IPS-11a (cell line): Measurements from ENCODE around the gene UGT2B10.
"Not testable (repeated sequence)": the region's sequence is repeated elsewhere in the genome, so short reads cannot be mapped to it uniquely, and the experiment has no call there.

Experiments
- H3K4me3 ChIP-seq: one replicate; pipeline ENCODE4 v1.5.1; 2013; ENCODE audit warnings: low read depth, low read length, control low read depth

Gene UGT2B10

DNA sequence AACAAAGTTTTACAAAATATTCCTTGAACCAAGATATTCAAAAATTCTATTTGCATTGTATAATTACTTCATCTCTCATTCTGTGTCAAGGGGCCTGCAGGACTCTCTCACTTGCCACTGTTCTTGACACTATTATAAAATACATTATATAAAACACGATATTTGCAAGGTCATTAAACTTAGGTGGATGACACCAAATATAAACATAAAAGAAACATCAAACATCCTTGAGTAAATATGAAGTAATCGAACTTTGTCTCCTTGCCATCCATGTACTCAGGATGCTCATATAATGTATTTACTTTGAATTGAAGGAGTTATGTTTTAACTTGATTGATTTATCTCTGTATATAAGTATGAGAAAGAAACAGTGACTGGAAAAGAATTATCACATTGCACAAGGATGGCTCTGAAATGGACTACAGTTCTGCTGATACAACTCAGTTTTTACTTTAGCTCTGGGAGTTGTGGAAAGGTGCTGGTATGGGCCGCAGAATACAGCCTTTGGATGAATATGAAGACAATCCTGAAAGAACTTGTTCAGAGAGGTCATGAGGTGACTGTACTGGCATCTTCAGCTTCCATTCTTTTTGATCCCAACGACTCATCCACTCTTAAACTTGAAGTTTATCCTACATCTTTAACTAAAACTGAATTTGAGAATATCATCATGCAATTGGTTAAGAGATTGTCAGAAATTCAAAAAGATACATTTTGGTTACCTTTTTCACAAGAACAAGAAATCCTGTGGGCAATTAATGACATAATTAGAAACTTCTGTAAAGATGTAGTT is at the start of gene UGT2B10:
UGT2B10 (plus strand) TSS at position 378 of the 793 bp plus-strand sequence; CDS start at position 404, 26 bp downstream.
- not testable (repeated sequence) for H3K4me3 ChIP-seq

GRCh38 chr4:68771836-68772235 is 44.0 kb upstream of the UGT2B10 start:
- H3K4me3 ChIP-seq: not testable (repeated sequence)

GRCh38 chr4:68773699-68774098 is 42.1 kb upstream of the UGT2B10 start:
- H3K4me3 ChIP-seq: no peak overlapping the region

DNA sequence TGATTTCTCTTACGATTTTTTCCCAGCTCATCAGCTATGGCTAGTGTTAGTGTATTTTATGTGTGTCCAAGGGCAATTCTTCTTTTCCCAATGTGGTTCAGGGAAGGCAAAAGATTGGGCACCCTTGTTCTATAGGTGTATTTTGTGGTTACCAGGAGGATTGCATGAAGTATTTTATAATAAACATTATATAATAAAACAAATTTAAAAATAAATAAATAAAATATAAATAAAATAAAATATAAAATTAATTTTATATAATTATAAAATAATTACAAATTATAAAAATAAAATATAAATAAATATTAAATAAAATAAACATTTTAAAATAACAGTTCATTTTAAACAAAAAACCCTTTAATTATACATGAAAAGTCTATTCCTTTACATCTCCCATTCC is 35.6 kb upstream of the UGT2B10 start:
- no peak overlapping the region for H3K4me3 ChIP-seq

- H3K4me3 ChIP-seq: no peak overlapping the region
Measured at GRCh38 chr4:68797048-68797447, 18.7 kb upstream of the UGT2B10 start.

GRCh38 chr4:68797618-68798017 is 18.2 kb upstream of the UGT2B10 start:
- no peak overlapping the region for H3K4me3 ChIP-seq

DNA sequence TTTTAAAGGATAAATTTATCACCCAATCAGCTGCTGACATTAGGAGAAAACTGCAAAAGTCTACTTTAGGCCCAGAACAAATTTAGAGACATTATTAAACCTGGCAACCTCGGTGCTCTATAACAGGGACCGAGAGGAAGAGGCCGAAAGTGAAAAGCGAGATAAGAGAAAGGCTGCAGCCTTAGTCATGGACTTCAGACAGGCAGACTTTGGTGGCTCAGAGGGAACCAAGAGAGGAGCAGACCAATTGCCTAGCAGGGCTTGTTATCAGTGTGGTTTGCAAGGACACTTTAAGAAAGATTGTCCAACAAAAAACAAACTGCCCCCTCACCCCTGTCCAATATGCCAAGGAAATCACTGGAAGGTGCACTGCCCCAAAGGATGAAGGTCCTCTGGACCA is 12.8 kb upstream of the UGT2B10 start:
- H3K4me3 ChIP-seq: no peak overlapping the region

GRCh38 chr4:68808060-68808459 is 7.7 kb upstream of the UGT2B10 start:
- H3K4me3 ChIP-seq: no peak overlapping the region

DNA sequence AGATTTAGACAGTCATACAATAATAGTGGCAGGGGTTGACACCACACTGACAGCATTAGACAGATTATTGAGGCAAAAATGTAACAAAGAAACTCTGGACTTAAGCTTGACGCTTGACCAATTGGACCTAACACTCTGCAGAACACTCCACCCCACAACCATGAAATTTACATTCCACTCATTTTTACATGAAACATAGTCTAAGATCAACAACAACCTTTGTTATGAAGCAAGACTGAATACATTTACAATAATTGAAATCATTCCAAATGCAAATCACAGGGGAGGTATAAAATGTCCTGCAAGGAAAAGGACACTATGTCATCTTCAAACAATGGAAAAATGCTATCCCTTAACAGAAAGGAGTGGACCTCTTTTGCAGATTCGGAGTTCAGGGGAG is 4.9 kb upstream of the UGT2B10 start:
- H3K4me3 ChIP-seq: no peak overlapping the region

GRCh38 chr4:68816410-68817265 is 844 bp downstream of the UGT2B10 start:
- not testable (repeated sequence) for H3K4me3 ChIP-seq

GRCh38 chr4:68817386-68817785 is 1.6 kb downstream of the UGT2B10 start:
- no peak overlapping the region for H3K4me3 ChIP-seq

- not testable (repeated sequence) for H3K4me3 ChIP-seq
Measured at GRCh38 chr4:68818030-68818462, 2.3 kb downstream of the UGT2B10 start.

- no peak overlapping the region for H3K4me3 ChIP-seq
Measured at GRCh38 chr4:68831642-68832041, 15.8 kb downstream of the UGT2B10 start.

GRCh38 chr4:68850293-68850692 is 34.5 kb downstream of the UGT2B10 start:
- no peak overlapping the region for H3K4me3 ChIP-seq

DNA sequence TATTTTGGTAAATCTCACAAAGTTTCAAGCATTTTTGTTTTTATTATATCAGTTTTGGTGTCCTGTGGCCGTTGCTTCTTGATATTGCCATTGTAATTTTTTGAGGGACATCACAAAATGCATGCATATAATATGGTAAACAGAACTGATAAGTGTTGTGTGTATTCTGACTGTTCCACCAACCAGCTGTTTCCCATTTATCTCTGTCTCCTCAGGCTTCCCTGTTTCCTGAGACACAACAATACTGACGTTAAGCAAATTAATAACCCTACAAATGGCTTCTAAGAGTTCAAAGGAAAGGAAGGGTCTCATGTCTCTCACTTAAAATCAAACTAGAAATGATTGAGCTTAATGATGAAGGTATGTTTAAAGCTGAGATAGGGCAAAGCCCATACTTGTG is 40.0 kb downstream of the UGT2B10 start:
- H3K4me3 ChIP-seq: no peak overlapping the region

DNA sequence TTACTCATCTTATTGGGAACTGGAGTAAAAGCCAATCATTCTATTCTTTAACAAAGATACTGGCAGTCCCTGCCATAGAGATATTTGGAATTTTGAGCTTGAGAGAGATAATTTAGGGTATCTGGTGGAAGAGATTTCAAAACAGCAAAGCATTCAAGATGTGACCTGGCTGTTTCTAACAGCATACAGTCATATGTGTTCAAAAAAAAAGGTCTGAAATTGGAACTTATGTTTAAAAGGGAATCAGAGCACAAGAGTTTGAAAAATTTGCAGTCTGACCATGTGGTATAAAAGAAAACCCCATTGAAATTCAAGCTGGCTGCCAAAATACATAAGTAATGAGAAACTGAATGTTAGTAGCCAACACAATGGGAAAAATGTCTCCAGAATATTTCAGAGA is 42.2 kb downstream of the UGT2B10 start:
- no peak overlapping the region for H3K4me3 ChIP-seq

DNA sequence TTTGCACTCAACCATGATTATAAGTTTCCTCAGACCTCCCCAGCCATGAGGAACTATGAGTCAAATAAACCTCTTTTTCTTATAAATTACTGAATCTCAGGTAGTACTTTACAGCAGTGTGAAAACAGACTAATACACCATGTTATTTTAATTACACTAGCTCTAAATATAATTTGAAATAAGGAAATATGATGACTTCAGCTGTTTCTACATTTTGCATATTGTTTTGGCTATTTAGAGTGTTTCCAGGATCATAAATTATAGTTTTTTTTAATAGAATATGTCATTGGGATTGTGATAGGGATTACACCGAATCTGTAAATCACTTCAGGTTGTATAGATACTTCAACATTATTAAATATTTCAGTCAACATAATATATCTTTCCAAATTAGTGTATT is 43.9 kb downstream of the UGT2B10 start:
- no peak overlapping the region for H3K4me3 ChIP-seq

DNA sequence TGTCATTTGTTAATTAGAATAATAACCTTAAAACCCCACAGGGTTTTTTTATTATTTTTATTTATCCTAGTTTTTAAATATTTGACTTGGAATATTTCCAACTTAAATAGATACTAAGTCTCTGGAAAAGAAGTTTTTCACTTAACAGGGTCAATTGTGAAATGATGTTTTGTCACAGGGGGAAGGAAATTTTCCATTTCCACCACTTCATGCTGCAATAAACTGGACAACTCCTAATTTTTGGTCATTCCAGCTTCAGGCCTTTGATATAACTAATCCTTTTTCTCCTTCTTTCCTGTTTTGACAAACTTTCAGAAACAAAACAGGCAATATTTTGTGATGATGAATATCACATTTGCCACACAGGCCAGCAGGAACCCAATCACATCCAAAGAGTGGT is 45.3 kb downstream of the UGT2B10 start:
- no peak overlapping the region for H3K4me3 ChIP-seq

DNA sequence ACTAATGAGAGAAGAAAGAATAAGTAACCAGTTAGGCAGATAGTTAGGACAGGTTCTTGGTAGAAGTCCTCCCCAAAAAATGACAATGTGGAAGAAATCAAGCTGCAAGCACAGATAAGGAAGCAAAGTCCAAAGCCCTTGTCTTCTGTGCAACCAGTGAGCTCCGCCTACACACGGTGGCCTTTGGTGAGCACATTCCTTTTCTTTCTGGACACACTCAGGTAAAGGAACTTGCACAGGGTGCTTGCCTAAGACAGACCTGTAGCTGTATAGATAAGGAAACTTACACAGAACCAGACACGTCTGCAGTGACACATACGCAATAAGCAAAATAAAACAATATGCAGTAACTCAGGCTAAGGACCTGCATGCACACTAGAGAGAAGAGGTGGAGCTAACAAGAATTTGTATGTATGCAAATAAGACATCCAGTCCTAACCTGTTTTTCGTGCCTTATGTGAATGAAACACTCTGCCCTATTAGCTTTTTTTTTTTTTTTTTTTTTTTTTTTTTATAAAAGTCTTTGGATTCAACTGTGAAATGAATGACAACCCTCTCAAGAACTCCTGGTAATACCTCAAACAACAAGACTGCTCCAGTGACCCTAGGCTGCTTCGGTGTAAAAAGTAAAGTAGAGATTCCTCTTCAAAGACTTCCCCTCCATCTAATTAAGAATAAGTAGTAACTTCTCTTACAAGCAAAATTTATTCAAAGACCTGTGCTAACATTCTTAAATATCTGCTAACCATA is 48.8 kb downstream of the UGT2B10 start:
- no peak overlapping the region for H3K4me3 ChIP-seq

DNA sequence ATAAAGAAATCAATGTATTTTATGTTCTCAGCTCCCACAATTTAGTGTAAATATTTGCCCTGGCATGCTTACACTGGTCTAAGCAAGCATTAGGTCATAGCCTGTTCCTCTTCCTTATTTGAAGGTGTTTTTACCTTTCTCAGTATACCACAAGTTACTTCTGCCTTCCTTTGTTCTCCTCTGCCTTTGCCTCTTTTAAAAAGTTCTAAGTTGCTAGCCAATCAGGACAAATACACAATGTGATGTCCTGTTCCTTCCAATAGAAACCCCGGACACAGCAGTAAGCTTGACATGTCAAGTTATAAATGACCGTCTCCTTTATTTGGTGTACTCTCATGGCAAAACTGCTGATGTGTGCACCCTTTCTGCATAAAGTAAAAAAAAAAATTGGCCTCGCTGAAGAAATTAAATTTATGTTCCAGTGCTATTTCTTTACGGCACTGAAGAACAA is 49.4 kb downstream of the UGT2B10 start:
- no peak overlapping the region for H3K4me3 ChIP-seq

DNA sequence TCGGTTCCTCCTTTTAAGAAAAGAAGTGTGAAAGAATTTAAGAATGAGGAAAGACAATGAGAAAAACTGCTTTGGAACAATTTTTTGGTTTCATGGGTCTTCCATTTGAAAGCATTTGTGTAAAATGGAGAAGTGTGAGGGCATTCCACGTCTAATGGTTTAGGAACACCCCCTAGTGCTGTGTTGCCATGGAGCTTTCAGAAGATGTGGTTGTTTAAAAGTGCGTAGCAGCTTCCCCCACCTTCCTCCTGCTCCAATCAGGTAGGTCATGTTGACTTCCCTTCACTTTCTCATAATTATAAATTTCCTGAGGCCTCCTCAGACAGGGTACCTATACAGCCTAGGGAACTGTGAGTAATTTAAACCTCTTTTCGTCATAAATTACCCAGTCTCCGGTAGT is 50.0 kb downstream of the UGT2B10 start:
- no peak overlapping the region for H3K4me3 ChIP-seq
